HG03432 (cell line): ENCODE data around the gene TAOK3.
"Not testable (repeated sequence)": the region's sequence is repeated elsewhere in the genome, so short reads cannot be mapped to it uniquely, and the experiment has no call there.

Experiments used
- ATAC-seq: cut with Tn5 transposase; IDR thresholded peaks from one replicate; pipeline ENCODE4 v1.9.1; 2021; ENCODE audit warnings: mild to moderate bottlenecking, moderate library complexity; ENCODE audit not compliant: unreplicated experiment

Gene TAOK3

DNA sequence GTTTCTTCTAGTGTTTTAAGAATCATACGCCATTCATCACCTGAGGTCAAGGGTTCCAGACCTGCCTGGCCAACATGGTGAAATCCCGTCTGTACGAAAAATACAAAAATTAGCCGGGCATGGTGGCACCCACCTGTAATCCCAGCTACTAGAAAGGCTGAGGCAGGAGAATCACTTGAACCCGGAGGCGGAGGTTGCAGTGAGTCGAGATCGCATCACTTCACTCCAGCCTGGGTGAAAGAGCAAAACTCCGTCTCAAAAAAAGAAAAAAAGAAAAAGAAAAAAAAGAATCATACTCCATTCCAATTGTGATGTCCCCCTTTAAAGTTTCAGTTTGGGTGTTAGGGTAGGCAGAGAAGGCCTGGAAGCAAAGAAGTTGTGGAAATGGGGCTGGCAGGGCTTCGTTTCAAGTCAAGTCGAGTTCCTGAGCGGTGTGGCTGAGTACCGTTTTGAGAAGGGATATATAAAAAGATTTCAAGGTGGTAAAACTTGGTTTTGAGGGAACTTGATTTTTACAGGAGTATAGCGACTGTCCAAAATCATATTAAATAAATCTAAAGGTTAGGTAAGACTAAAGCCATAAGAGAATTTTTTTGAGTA is 1.5 kb upstream of the TAOK3 start:
- no peak for ATAC-seq

DNA sequence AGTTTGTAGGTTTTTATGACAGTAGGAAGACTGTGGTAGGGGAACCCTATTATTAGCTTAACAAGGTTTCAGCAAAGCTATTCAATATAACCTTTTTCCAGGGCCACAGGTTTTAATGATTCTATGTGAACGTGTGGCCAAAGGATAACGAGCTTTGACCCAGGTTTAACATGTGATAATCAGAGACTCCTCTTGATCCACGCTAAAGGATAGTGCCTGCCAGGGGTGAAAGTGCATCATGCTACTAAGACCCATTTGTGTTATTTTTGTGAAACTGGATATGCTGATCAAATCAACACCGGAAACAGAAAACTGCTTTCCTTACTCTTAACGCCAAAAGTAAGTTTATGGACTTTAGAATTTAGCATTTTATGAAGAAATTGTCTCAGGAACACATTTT is 909 bp upstream of the TAOK3 start:
- no peak for ATAC-seq

DNA sequence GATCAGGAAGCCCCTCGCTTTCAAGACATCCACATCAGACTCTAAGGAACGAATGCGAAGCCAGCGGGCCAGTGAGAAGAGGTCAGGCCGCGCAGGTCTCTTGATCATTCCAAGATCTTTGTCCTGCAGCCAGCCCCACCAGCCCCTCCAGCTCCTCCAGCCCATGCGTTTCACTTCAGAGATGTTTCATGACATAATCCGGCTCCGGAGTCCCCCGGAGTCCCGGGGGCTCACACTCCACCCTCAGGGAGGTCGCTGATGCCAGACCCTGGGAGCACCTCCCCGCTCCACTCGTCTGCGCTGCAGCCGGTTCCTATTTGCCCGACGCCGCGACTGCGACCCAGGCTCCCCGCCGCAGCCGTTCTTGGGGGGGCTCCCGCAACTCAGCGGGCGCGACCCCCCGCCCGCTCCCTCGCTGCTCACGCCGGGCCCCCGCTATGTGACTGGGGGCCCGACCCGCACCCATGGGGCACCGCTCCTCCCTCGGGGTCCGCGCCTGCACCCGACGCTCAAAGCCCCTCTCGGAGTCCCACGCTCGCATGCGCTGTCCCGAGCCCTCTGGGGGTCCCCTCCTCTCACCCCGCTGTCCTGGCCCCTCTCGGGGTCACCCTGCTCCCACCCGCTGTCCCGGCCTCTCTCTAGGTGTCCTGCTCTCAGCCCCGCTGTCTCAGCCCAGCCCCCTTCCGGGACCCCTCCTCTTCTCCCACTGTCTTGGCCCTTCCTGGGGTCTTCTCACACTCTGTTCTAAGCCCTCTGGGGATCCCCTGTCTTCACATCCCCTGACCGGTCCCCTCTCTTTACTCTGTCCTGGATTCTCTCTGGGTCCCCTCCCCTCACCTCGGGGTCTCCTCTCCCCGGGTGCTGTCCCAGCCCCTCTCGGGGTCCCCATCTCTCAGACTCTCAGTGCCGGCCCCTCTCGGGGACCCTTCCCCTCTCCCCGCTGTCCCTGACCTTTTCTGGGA is 1.1 kb downstream of the TAOK3 start:
- ATAC-seq = no peak

DNA sequence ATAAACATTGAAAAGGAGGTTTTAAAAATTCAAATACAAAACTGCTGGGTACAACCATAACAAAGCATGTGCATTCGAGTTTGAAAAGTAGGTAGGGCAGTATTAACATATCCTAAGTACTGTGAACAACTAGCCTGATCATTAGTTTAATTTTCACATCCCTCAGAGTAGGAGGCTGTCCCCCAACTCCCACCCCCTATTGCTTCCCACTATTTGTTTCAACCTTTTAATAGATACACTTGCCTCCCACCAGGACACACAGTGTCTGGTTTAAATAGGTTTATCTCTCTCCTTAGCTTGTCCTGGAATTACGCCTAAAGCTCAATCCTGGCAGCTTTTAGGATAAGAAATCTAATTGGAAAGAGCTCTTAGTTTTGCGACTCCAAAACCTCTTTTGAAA is 2.1 kb downstream of the TAOK3 start:
- no peak for ATAC-seq

DNA sequence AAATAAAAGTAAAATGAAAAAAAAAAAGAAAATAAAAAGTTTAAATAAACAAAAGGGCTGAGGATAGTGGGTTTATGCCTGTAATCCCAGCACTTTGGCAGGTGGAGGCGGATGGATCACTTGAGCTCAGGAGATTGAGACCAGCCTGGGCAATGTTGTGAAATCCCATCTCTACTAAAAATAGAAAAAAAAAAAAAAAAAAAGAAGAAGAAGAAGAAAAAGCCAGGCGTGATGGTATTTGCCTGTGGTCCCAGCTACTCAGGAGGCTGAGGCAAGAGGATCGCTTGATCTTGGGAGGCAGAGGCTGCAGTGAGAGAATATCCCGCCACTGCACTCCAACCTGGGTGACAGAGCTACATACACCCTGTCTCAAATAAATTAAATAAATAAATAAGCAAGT is 3.9 kb downstream of the TAOK3 start:
- no peak for ATAC-seq

DNA sequence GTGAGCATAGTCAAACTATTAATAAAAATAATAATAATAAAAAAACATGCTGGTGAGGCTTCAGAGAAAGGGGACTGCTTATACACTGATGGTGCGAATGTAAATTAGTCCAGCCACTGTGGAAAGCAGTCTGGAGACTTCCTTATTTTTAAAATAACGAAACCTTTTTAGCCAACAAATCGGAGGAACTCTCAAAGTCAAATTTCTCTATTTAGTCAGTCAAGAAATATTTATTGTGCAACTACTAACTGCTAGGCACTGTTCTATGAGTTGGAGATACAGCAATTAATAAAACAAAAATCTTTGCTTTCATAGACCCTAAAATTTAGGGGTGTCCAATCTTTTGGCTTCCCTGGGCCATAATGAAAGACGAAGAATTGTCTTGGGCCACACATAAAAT is 10.8 kb downstream of the TAOK3 start:
- ATAC-seq = no peak

- no peak for ATAC-seq
Measured at GRCh38 chr12:118361092-118361404, 11.7 kb downstream of the TAOK3 start.

DNA sequence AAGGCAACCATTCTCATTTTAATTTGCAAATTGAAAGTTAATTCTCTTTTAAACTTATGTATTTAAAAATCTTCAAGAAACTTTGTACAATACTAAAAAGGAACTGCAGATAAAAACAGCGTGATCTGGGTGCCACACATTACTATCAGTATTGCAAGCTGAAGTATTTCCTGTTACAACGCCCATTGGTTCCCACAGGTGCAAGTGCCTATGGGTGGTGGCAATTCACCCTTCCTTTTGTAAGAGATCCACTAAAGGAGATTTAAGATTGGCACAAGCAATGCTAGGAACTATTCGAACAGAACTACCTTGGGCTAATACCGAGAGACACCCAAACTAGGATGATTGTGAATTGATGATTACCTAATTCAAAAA is 13.2 kb downstream of the TAOK3 start:
- ATAC-seq = no peak

DNA sequence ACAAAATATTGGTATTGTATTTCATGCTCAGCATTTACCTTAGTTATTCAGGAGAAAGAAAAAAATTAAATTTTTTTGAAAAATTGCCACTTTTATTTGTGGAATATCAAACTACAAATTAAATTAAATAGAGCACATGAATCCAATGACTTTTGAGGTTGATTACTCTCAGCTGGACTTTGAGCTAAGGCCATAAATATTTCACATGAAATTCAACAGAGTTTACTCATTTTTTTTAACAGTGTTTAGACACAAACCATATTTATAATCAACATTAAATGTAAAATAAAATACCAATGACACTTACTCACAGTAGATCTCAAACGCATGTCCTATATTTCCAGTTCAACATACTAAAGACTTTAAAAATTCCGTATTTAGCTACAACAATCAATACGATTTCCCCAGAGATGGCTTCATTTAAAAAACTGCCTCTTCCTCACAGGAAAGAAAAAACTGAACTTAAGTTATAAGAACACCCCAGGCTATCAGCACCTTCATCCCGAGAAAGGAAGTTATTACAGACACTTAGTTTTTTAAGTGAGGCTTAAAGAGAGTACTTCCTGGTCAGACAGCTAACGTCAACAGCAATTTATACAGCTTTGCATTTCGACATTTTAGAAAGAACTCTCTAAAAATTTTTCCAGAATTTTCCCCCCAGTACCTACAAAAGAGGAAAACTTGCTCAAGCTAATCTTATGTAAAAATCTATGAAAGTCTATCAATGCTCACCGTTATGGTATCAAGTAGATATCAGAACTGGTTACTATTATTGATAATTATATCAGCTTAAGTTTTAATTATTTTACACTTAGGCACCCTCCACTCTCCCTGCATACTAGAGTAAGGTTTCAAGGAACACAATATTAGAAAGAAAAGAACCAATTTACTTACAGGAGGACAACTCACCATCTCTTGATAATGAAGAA is 13.8 kb downstream of the TAOK3 start:
- ATAC-seq = no peak

- no peak for ATAC-seq
Measured at GRCh38 chr12:118358008-118358359, 14.7 kb downstream of the TAOK3 start.

DNA sequence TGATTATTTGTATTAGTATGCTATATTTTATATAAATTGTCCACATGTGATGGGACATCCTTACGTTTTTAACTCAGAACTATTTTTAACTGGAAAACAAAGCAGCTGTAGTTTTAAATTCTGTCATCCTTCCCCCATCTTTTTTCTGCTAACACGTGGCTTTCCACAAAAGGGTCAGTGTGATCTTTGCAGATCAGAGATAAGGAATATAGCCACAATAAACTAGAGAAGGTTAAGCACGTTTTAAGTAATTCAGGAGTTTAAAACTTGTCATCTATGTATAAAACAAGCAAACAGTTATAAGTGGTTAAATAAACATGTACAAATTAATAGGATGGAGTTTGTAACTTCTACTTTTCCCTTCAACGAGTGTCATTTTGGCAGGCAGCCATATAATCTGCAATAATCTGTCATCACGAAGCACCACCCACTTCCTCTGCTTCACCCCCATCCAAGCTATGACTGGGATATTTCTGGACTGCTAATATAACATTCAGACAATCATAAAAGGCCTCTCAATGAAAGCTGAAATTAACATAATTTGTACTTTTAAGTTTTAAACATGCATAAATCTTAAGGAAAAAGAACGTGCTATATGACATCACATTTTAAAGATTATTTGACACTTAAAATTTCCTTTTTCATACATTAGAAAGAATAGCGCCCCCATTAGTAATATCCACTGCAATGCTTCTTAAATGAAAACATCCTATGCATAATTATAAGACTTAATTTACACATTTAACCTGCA is 15.3 kb downstream of the TAOK3 start:
- ATAC-seq = peak; percentile 75

DNA sequence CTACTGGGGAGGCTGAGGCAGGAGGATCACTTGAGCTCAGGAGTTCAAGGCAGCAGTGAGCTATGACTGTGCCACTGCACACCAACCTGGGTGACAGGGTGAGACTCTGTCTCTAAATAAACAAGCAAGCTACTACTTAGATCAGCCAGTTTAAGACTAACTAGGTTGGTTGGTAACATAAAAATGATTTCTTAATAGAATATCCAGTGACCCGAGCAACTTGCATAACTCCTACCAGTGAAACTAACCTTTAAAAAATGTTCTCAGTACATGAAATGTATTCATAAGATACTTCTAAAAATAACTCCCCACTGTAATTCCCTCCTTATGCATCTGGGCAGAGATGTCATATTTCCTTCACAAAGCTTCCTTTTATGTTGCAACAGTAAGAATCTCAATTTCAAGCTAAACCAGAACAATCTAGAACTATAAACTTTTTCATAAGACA is 15.9 kb downstream of the TAOK3 start:
- peak; percentile 31 for ATAC-seq

DNA sequence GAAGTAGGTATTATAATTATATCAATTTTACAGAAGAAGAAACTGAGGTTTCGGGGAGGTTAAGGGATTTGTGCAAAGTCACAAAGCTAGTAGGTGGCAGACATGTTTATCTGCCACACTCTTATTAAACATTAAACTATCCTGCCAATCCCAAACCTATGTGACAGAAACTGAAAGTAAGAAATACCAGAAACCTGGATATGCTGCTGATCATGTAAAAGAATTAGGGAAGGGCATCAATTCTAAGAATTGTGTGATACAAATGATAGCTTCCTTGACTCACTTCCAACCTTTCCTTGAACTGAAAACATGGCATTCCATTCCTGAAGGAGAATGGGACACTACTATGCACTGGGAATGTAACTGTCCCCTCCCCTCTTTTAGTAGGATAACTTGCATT is 16.9 kb downstream of the TAOK3 start:
- ATAC-seq = no peak

- no peak for ATAC-seq
Measured at GRCh38 chr12:118354903-118355302, 17.8 kb downstream of the TAOK3 start.

DNA sequence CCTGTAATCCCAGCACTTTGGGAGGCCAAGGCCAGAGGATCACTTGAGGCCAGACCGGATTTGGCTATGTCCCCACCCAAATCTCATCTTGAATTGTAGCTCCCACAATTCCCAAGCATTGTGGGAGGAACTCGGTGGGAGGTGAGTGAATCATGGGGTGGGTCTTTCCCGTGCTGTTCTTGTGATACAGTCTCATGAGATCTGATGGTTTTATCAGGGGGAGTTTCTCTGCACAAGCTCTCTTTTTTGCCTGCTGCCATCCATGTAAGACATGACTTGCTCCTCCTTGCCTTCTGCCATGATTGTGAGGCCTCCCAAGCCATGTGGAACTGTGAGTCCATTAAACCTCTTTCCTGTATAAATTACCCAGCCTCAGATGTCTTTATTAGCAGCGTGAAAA is 18.2 kb downstream of the TAOK3 start:
- ATAC-seq = not testable (repeated sequence)

- no peak for ATAC-seq
Measured at GRCh38 chr12:118353721-118354120, 19.0 kb downstream of the TAOK3 start.

DNA sequence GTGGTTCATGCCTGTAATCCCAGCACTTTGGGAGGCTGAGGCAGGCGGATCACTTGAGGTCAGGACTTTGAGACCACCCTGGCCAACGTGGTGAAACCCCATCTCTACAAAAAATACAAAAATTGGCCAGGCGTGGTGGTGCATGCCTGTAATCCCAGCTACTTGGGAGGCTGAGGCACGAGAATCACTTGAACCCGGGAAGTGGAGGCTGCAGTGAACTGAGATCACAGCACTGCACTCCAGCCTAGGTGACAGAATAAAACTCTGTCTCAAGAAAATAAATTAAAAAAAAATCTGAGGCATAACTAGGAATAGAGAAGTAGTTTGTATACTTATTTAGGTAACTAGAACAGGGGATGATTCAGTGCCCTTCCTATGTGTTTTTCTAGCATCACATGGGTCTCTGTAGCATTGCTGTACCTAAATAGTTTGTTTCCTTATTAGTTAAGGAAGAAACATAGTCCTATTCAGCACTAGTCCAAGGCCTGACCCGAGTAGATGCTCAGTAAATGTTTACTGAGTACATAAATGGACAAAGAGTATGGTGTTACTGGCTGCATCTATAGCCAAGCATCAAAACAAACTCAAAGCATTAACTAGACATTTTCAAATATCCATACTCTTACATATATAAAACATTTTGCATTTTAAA is 21.7 kb downstream of the TAOK3 start:
- no peak for ATAC-seq

GRCh38 chr12:118347916-118348315 is 24.8 kb downstream of the TAOK3 start:
- ATAC-seq = no peak

DNA sequence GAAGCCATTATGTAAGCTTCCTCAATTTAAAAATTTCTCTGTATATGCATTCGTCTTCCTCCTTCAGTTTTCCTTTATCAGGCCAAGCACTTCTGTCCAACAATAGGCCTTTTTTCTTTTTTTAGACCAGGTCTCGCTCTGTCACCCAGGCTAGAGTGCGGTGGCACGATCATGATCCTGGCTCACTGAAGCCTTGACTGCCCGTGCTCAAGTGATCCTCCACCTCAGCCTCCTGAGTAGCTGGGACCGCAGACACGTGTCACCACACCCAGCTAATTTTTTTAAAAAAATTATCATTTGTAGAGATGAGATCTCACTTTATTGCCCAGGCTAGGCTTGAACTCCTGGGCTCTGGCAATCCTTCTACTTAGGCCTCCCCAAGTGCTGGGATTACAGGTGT is 25.8 kb downstream of the TAOK3 start:
- ATAC-seq = peak; percentile 82

GRCh38 chr12:118345355-118345754 is 27.4 kb downstream of the TAOK3 start:
- ATAC-seq = no peak
